CD4-positive, alpha-beta T cell (primary cell): ENCODE results near the gene MRPL44. TPM values are rescaled to one million over a fixed set of nuclear protein-coding genes. Genes with fewer than 3 reads are reported as not detected.

Experiments
- ATAC-seq: fragments of 200-7000 bp; cut with Tn5 transposase; one replicate; pipeline ENCODE4 v1.10.0; 2022; ENCODE audit warnings: mild to moderate bottlenecking; ENCODE audit not compliant: poor library complexity
- CTCF ChIA-PET: fragments of 350-600 bp; sonication (Branson Sonifier 250); formaldehyde crosslinking; loops from one replicate; lab custom pipeline; 2021; ENCODE audit warnings: antibody characterized with exemption, inconsistent platforms; lab: Charles Lee
- POLR2A ChIA-PET: fragments of 350-600 bp; sonication (Branson Sonifier 250); formaldehyde crosslinking; loops from one replicate; lab custom pipeline; 2021; ENCODE audit warnings: antibody characterized with exemption, inconsistent platforms; lab: Charles Lee
- DNase-seq, 14 experiments: peaks; one replicate each; pipeline ENCODE4 v3.0.0-alpha.2; 2013 to 2020; ENCODE audit warnings: mixed read lengths in 2 of 14
- H3K27ac ChIP-seq, 2 donors: one replicate each; pipeline versions ENCODE4 v1.5.1 to v1.7.0; 2013; ENCODE audit warnings: low read length in 2 of 2, low read depth in 1 of 2, mild to moderate bottlenecking in 1 of 2
- H3K27me3 ChIP-seq, 2 experiments: 1 replicate in 1 of 2; 2 replicates in 1 of 2; pipeline versions ENCODE4 v1.6.1 to v1.7.0; 2013; ENCODE audit warnings: low read length in 2 of 2, control low read depth in 1 of 2, mild to moderate bottlenecking in 1 of 2, moderate library complexity in 1 of 2; ENCODE audit not compliant: insufficient read depth in 2 of 2, control insufficient read depth in 1 of 2
- H3K36me3 ChIP-seq: one replicate; pipeline ENCODE4 v1.6.1; 2013; ENCODE audit warnings: low read length, control low read depth; ENCODE audit not compliant: insufficient read depth
- H3K4me1 ChIP-seq: one replicate; pipeline ENCODE4 v1.6.1; 2013; ENCODE audit warnings: low read length, control low read depth; ENCODE audit not compliant: insufficient read depth
- H3K4me3 ChIP-seq: one replicate; pipeline ENCODE4 v1.5.1; 2013; ENCODE audit warnings: mild to moderate bottlenecking, low read length, moderate library complexity
- H3K9me3 ChIP-seq, 2 experiments: 1 replicate in 1 of 2; 2 replicates in 1 of 2; pipeline versions ENCODE4 v1.6.1 to v1.7.0; 2013; ENCODE audit warnings: low read length in 2 of 2, mild to moderate bottlenecking in 2 of 2, control low read depth in 1 of 2, moderate library complexity in 1 of 2; ENCODE audit not compliant: control insufficient read depth in 1 of 2, insufficient read depth in 1 of 2
- H3K27ac Mint-ChIP-seq: one replicate; pipeline ENCODE4 v1.8.0; 2020; ENCODE audit warnings: mixed read lengths
- H3K27me3 Mint-ChIP-seq: one replicate; pipeline ENCODE4 v1.8.0; 2021; ENCODE audit warnings: mixed read lengths
- H3K36me3 Mint-ChIP-seq: one replicate; pipeline ENCODE4 v1.8.0; 2021; ENCODE audit warnings: low read depth, mixed read lengths
- H3K4me1 Mint-ChIP-seq: one replicate; pipeline ENCODE4 v1.8.0; 2021; ENCODE audit warnings: low read depth, mixed read lengths
- H3K4me3 Mint-ChIP-seq: one replicate; pipeline ENCODE4 v1.8.0; 2020; ENCODE audit warnings: mild to moderate bottlenecking, mixed read lengths
- H3K9me3 Mint-ChIP-seq: one replicate; pipeline ENCODE4 v1.8.0; 2020; ENCODE audit warnings: mixed read lengths
- CTCF ChIP-seq: fragments of 200-600 bp; IDR thresholded peaks from one replicate; pipeline ENCODE4 v1.8.0; 2022; ENCODE audit warnings: antibody characterized with exemption, mild to moderate bottlenecking
- intact Hi-C, 2 experiments: fragments of 100-400 bp; cut with DNase I in 1 of 2; cut with micrococcal nuclease in 1 of 2; formaldehyde crosslinking; loops; one replicate each; pipeline versions ENCODE4 v1.15.1 to v1.9.0; 2023 to 2025; cut with DNase I, micrococcal nuclease
- total RNA-seq, 174 experiments: library from RNA in 2 of 174; stranded (reverse) in 2 of 174; gene quantifications; one replicate each; pipeline ENCODE4 v1.2.3 and lab custom pipeline; 2021 to 2026

MRPL44 gene
- total RNA-seq, 2 experiments from 2014 or later: 40.0 to 40.1 TPM

DNA sequence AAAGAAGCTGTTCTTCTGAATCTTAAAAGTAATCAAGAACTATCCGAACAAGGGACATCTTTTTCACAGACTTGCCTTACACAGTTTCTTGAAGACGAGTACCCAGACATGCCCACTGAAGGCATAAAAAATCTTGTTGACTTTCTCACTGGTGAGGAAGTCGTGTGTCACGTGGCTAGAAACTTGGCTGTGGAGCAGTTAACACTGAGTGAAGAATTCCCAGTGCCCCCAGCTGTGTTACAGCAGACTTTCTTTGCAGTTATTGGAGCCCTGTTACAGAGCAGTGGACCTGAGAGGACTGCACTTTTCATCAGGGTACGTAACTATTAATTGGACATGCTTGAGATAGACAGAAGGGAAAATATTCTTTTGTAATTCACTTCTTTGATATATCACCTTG lies 2.4 kb downstream of the MRPL44 start:
- H3K36me3 ChIP-seq: peaks cover 39% of the 10 kb centered on the region
- DNase-seq (peak in 1 of 14 experiments; percentile 27), ATAC-seq (no peak)
- peaks cover 39% of the 10 kb centered on the region for H3K4me1 ChIP-seq
- no peak for TF ChIP-seq CTCF
- ChIA-PET POLR2A (interaction anchor here (1.1 kb wide), 1 partner anchor 14 kb away, joined by 6 read pairs; the partner anchor contains the start of gene WDFY1), CTCF (interaction anchor here (3.4 kb wide), 1 partner anchor 11 kb away, joined by 22 read pairs; no protein-coding TSS in a partner anchor)
- Mint-ChIP-seq H3K4me1 (peaks cover 76% of the 10 kb centered on the region), H3K9me3 (no peaks in the 10 kb centered on the region), H3K4me3 (peak overlapping the region; percentile 58), H3K27me3 (no peaks in the 10 kb centered on the region), H3K27ac (peak overlapping the region; percentile 57), H3K36me3 (peaks cover 60% of the 10 kb centered on the region)
- H3K4me3 ChIP-seq: no peak overlapping the region
- H3K27ac ChIP-seq: no peak overlapping the region
- intact Hi-C loops: loop anchor here (2.0 to 10.0 kb wide), 7 partner anchors 15 to 1302 kb away; partner anchors contain the start of genes CUL3 (in 2 of the 2), ACSL3 (in 1 of the 2), AP1S3 (in 1 of the 2) and DOCK10 (in 1 of the 2)
- H3K27me3 ChIP-seq: no peaks in the 10 kb centered on the region
- H3K9me3 ChIP-seq: no peaks in the 10 kb centered on the region

- Histone ChIP-seq H3K4me1 (peaks cover 3% of the 10 kb centered on the region), H3K36me3 (peaks cover 36% of the 10 kb centered on the region), H3K27ac (no peak overlapping the region), H3K9me3 (no peaks in the 10 kb centered on the region), H3K4me3 (no peak overlapping the region), H3K27me3 (no peaks in the 10 kb centered on the region)
- no peaks in the 10 kb centered on the region for H3K9me3 Mint-ChIP-seq
- ChIA-PET CTCF (no interaction called here), POLR2A (interaction anchor here (1.5 kb wide), 1 partner anchor 10 kb away, joined by 6 read pairs; the partner anchor contains the start of gene MRPL44)
- H3K36me3 Mint-ChIP-seq: peaks cover 50% of the 10 kb centered on the region
- no peaks in the 10 kb centered on the region for H3K27me3 Mint-ChIP-seq
- no peak overlapping the region for H3K4me3 Mint-ChIP-seq
- intact Hi-C loops: loop anchor here in 1 of 2 experiments (5.0 kb wide), 1 partner anchor 41 kb away; no protein-coding TSS in a partner anchor
- DNase-seq: no peak
- TF ChIP-seq CTCF: no peak
- no peak overlapping the region for H3K27ac Mint-ChIP-seq
- H3K4me1 Mint-ChIP-seq: peaks cover 9% of the 10 kb centered on the region
- ATAC-seq: no peak
These were observed 10.7 kb downstream of the MRPL44 start for GRCh38 chr2:223967981-223968380.

GRCh38 chr2:223969315-223969714 lies 12.1 kb downstream of the MRPL44 start:
- H3K4me1 Mint-ChIP-seq: peaks cover 4% of the 10 kb centered on the region
- no peaks in the 10 kb centered on the region for H3K27me3 Mint-ChIP-seq
- Histone ChIP-seq H3K36me3 (peaks cover 28% of the 10 kb centered on the region), H3K9me3 (no peaks in the 10 kb centered on the region), H3K27me3 (no peaks in the 10 kb centered on the region), H3K4me3 (no peak overlapping the region), H3K4me1 (no peaks in the 10 kb centered on the region), H3K27ac (no peak overlapping the region)
- no peak overlapping the region for H3K27ac Mint-ChIP-seq
- DNase-seq: no peak
- intact Hi-C loops: loop anchor here in 1 of 2 experiments (5.0 kb wide), 1 partner anchor 42 kb away; no protein-coding TSS in a partner anchor
- ChIA-PET CTCF (interaction anchor here (0.9 to 3.1 kb wide), 9 partner anchors 9 to 317 kb away, joined by 3 to 26 read pairs (median 7); partner anchors contain the start of gene MRPL44), POLR2A (interaction anchor here (1.4 kb wide), 1 partner anchor 55 kb away, joined by 3 read pairs; no protein-coding TSS in a partner anchor)
- H3K36me3 Mint-ChIP-seq: peaks cover 44% of the 10 kb centered on the region
- H3K9me3 Mint-ChIP-seq: no peaks in the 10 kb centered on the region
- no peak overlapping the region for H3K4me3 Mint-ChIP-seq
- no peak for TF ChIP-seq CTCF
- ATAC-seq: no peak
